ENCODE measurements around the gene KPNA3.

DNA sequence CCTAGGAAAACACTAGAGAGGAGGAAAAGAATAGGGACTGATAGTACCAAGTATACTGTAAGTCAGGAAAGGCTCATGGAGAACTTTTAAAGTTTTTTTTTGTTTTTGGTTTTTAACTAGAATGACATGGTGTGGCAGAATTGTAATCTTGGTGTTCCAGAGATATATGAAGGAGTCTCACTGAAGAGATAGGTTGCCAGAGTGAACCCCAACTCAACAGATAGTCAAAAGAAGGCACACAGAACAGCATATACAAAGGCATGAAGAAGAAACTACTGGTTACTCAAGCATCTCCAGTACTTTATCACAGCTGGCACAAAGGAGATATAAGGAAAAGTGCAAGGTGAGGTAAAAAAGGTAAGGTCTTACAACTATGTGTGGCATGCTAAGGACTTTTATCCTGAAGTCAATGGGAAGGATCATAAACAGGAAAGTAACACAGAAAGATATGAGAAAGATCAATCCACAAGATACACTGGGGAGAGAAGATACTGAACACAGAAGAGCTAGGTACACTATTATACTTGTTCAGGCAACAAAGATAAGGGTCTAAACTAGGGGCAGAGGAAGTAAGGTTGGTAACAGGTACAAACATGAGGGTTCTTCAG lies 6.0 kb downstream of the KPNA3 start:
- TF ChIP-seq, protein P1, sequence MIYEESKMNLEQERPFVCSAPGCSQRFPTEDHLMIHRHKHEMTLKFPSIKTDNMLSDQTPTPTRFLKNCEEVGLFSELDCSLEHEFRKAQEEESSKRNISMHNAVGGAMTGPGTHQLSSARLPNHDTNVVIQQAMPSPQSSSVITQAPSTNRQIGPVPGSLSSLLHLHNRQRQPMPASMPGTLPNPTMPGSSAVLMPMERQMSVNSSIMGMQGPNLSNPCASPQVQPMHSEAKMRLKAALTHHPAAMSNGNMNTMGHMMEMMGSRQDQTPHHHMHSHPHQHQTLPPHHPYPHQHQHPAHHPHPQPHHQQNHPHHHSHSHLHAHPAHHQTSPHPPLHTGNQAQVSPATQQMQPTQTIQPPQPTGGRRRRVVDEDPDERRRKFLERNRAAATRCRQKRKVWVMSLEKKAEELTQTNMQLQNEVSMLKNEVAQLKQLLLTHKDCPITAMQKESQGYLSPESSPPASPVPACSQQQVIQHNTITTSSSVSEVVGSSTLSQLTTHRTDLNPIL (CRISPR knock-in tag; IDR thresholded peaks at IDR 0.05; ENCODE audit: low read depth) = no peak
- TF ChIP-seq ZFP30 (CRISPR knock-in tag; IDR thresholded peaks at IDR 0.05) (no peak), ZNF8 (CRISPR knock-in tag; IDR thresholded peaks at IDR 0.05) (no peak), RARB (CRISPR knock-in tag; IDR thresholded peaks at IDR 0.05) (no peak), PPARA (CRISPR knock-in tag; IDR thresholded peaks at IDR 0.05; ENCODE audit: borderline replicate concordance) (no peak), TCF4 (CRISPR knock-in tag; IDR thresholded peaks at IDR 0.05; ENCODE audit: borderline replicate concordance) (no peak), GLIS3 (CRISPR knock-in tag; IDR thresholded peaks at IDR 0.05) (no peak), OSR1 (CRISPR knock-in tag; IDR thresholded peaks at IDR 0.05) (no peak), ARNTL (CRISPR knock-in tag; IDR thresholded peaks at IDR 0.05; ENCODE audit: borderline replicate concordance, low read depth) (no peak), ZFP3 (CRISPR knock-in tag; IDR thresholded peaks at IDR 0.05) (no peak), ZNF565 (CRISPR knock-in tag; conservative IDR thresholded peaks at IDR 0.05; ENCODE audit: low read depth) (no peak), ZNF70 (CRISPR knock-in tag; IDR thresholded peaks at IDR 0.05) (no peak)
- TF ChIP-seq, protein P2, sequence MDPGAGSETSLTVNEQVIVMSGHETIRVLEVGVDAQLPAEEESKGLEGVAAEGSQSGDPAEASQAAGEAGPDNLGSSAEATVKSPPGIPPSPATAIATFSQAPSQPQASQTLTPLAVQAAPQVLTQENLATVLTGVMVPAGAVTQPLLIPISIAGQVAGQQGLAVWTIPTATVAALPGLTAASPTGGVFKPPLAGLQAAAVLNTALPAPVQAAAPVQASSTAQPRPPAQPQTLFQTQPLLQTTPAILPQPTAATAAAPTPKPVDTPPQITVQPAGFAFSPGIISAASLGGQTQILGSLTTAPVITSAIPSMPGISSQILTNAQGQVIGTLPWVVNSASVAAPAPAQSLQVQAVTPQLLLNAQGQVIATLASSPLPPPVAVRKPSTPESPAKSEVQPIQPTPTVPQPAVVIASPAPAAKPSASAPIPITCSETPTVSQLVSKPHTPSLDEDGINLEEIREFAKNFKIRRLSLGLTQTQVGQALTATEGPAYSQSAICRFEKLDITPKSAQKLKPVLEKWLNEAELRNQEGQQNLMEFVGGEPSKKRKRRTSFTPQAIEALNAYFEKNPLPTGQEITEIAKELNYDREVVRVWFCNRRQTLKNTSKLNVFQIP (CRISPR knock-in tag; IDR thresholded peaks at IDR 0.05; ENCODE audit: borderline replicate concordance, low read depth) = no peak
- TF ChIP-seq, protein P3, sequence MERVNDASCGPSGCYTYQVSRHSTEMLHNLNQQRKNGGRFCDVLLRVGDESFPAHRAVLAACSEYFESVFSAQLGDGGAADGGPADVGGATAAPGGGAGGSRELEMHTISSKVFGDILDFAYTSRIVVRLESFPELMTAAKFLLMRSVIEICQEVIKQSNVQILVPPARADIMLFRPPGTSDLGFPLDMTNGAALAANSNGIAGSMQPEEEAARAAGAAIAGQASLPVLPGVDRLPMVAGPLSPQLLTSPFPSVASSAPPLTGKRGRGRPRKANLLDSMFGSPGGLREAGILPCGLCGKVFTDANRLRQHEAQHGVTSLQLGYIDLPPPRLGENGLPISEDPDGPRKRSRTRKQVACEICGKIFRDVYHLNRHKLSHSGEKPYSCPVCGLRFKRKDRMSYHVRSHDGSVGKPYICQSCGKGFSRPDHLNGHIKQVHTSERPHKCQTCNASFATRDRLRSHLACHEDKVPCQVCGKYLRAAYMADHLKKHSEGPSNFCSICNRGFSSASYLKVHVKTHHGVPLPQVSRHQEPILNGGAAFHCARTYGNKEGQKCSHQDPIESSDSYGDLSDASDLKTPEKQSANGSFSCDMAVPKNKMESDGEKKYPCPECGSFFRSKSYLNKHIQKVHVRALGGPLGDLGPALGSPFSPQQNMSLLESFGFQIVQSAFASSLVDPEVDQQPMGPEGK (CRISPR knock-in tag; IDR thresholded peaks at IDR 0.05; ENCODE audit: borderline replicate concordance) = no peak

Measured in SK-N-SH treated with all-trans-retinoic acid at 6 μM for 48 hours (cell line).